Neuronal stem cell (in vitro differentiated cells): ENCODE data around the gene MORN5.

Experiments used
- DNase-seq: peaks from one replicate; pipeline ENCODE4 v3.0.0-alpha.2; 2013; ENCODE audit warnings: low spot score
- H2AFZ ChIP-seq: one replicate; pipeline ENCODE4 v1.6.1; 2013; ENCODE audit warnings: mild to moderate bottlenecking, low read length, inconsistent platforms
- H2AK5ac ChIP-seq: 2 replicates; pipeline ENCODE4 v1.6.1; 2013; ENCODE audit warnings: low read depth, mild to moderate bottlenecking, inconsistent platforms, low read length, moderate library complexity, mixed read lengths
- H2BK120ac ChIP-seq: 2 replicates; pipeline ENCODE4 v1.6.1; 2013; ENCODE audit warnings: low read depth, mild to moderate bottlenecking, inconsistent platforms, low read length, moderate library complexity, mixed read lengths
- H2BK12ac ChIP-seq: one replicate; pipeline ENCODE4 v1.6.1; 2013; ENCODE audit warnings: low read length, inconsistent platforms
- H2BK15ac ChIP-seq: 2 replicates; pipeline ENCODE4 v1.6.1; 2013; ENCODE audit warnings: mild to moderate bottlenecking, low read length, inconsistent platforms, mixed read lengths
- H2BK5ac ChIP-seq: one replicate; pipeline ENCODE4 v1.6.1; 2013; ENCODE audit warnings: inconsistent platforms, mild to moderate bottlenecking, low read length, moderate library complexity
- H3K14ac ChIP-seq: one replicate; pipeline ENCODE4 v1.6.1; 2013; ENCODE audit warnings: low read length, inconsistent platforms
- H3K18ac ChIP-seq: 2 replicates; pipeline ENCODE4 v1.6.1; 2013; ENCODE audit warnings: low read length, inconsistent platforms
- H3K23ac ChIP-seq: 2 replicates; pipeline ENCODE4 v1.6.1; 2013; ENCODE audit warnings: low read depth, mild to moderate bottlenecking, mixed read lengths, low read length, inconsistent platforms; ENCODE audit not compliant: poor library complexity
- H3K27ac ChIP-seq: replicated peaks from 3 replicates; pipeline ENCODE4 v1.5.1; 2013; ENCODE audit warnings: low read length, inconsistent platforms
- H3K27me3 ChIP-seq, 3 experiments: 2 replicates each; pipeline ENCODE4 v1.6.1; 2013; ENCODE audit warnings: low read length in 3 of 3, mild to moderate bottlenecking in 2 of 3, inconsistent platforms in 1 of 3, low read depth in 1 of 3, mixed read lengths in 1 of 3, moderate library complexity in 1 of 3; ENCODE audit not compliant: control insufficient read depth in 3 of 3, insufficient read depth in 3 of 3
- H3K36me3 ChIP-seq, 2 donors: replicated peaks in 1 of 2; 2 replicates each; pipeline ENCODE4 v1.6.1; 2013; ENCODE audit warnings: low read length in 2 of 2; ENCODE audit not compliant: control insufficient read depth in 2 of 2, insufficient read depth in 2 of 2
- H3K4ac ChIP-seq: 2 replicates; pipeline ENCODE4 v1.6.1; 2013; ENCODE audit warnings: inconsistent platforms, mild to moderate bottlenecking, low read length, moderate library complexity
- H3K4me1 ChIP-seq, 2 donors: 1 replicate in 1 of 2; 2 replicates in 1 of 2; pipeline ENCODE4 v1.6.1; 2013; ENCODE audit warnings: low read length in 2 of 2, low read depth in 1 of 2; ENCODE audit not compliant: control insufficient read depth in 2 of 2, insufficient read depth in 1 of 2
- H3K4me2 ChIP-seq: one replicate; pipeline ENCODE4 v1.6.1; 2013; ENCODE audit warnings: mild to moderate bottlenecking, low read length, inconsistent platforms; ENCODE audit not compliant: insufficient read depth, poor library complexity, severe bottlenecking
- H3K4me3 ChIP-seq, 2 donors: 2 replicates each; pipeline ENCODE4 v1.5.1; 2013; ENCODE audit warnings: low read length in 2 of 2, mild to moderate bottlenecking in 2 of 2, inconsistent platforms in 1 of 2, moderate library complexity in 1 of 2
- H3K79me1 ChIP-seq: one replicate; pipeline ENCODE4 v1.6.1; 2013; ENCODE audit warnings: low read depth, mild to moderate bottlenecking, inconsistent platforms, low read length, moderate library complexity
- H3K9ac ChIP-seq: one replicate; pipeline ENCODE4 v1.6.1; 2013; ENCODE audit warnings: mild to moderate bottlenecking, low read depth, low read length, inconsistent platforms; ENCODE audit not compliant: poor library complexity
- H3K9me3 ChIP-seq, 2 donors: replicated peaks in 1 of 2; 2 replicates each; pipeline versions ENCODE3 to v1.6.1; 2013; ENCODE audit warnings: low read length in 2 of 2, mild to moderate bottlenecking in 2 of 2, inconsistent platforms in 1 of 2, low read depth in 1 of 2, mixed read lengths in 1 of 2, moderate library complexity in 1 of 2; ENCODE audit not compliant: control insufficient read depth in 2 of 2, insufficient read depth in 1 of 2
- H4K8ac ChIP-seq: one replicate; pipeline ENCODE4 v1.6.1; 2013; ENCODE audit warnings: low read depth, mild to moderate bottlenecking, inconsistent platforms, low read length, moderate library complexity
- H4K91ac ChIP-seq: one replicate; pipeline ENCODE4 v1.6.1; 2013; ENCODE audit warnings: low read length, low read depth, mild to moderate bottlenecking, inconsistent platforms; ENCODE audit not compliant: poor library complexity
- WGBS, 2 donors: extraction: QIAGEN DNeasy Blood & Tissue Kit; methylation state at CpG; one replicate each; pipeline ENCODE4 v1.1.7; 2013; ENCODE audit warnings: missing lambda C conversion rate in 2 of 2, mixed read lengths in 1 of 2; ENCODE audit not compliant: insufficient read length in 2 of 2, insufficient replicate concordance in 1 of 2; ENCODE audit errors: extremely low coverage in 2 of 2; 5-methylcytosine and 5-hydroxymethylcytosine counted together

MORN5 gene

GRCh38 chr9:122218071-122218934 lies 58.6 kb downstream of the MORN5 start:
- Histone ChIP-seq H3K27ac (no peak overlapping the region), H3K23ac (no peak overlapping the region), H3K79me1 (no peaks in the 10 kb centered on the region), H2BK12ac (no peak overlapping the region), H4K8ac (no peak overlapping the region), H2BK120ac (no peak overlapping the region), H3K27me3 (peaks cover 70 to 99% (median 93%) of the 10 kb centered on the region in 3 experiments), H3K9me3 (peaks cover under 1 to 2% of the 10 kb centered on the region in 2 donors), H3K4me3 (peak overlapping the region in 1 of 2 donors; percentile 23), H3K36me3 (no peaks in the 10 kb centered on the region), H3K4ac (no peak overlapping the region), H3K4me2 (no peak overlapping the region), H2BK5ac (no peak overlapping the region), H2AK5ac (no peak overlapping the region), H4K91ac (no peak overlapping the region), H3K4me1 (peaks cover 6 to 10% of the 10 kb centered on the region in 2 donors), H3K14ac (no peak overlapping the region), H2AFZ (peak overlapping the region; percentile 70), H3K18ac (no peak overlapping the region), H3K9ac (no peak overlapping the region), H2BK15ac (no peak overlapping the region)
- WGBS, 2 donors: no CpG with 5 or more reads among the region's 11 CpGs
- no peak for DNase-seq

DNA sequence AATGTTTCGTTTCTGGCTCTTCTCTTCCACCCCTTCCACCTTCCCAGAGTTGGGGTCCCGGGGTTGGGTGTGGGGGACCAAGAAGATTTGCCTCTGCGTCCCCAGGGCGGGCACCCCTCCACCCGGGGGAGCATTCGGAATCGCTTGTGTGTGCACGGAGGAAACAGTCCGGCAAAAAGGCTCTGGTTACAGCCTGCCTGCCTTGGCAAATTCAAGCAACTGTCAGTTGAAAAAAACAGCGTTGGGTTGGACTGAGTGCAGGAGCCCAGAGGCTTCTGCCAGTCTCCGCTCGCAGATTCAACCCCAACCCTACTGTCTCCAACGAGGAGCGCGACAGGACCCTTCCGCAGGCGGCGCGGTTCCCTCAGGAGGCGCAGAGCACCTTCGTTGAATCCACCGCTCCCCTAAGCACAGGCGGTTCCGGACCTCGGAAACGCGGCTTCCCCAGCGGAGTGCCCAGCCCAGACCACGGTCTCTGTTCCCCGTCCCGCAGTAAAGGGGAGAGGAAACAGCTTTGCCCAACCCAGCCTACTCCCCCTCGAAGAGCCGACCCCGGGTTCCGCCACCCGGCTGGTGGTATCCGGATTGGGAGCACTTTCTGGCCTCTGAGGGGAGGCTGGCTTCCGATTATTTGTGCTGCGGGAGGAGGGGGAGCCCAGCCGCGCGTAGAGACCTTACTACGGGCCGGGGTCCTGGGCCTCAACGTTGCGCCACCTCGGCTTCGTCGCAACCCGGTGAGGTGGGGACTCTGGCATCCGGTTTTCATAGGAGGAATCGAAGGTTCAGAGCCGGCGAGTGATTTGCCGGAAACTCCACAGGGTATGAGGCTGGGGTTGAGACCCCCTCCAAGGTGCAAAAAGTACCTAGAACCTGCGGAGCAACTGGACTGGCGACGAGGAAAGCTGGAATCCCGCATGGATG lies 59.5 kb downstream of the MORN5 start:
- H3K23ac ChIP-seq: no peak overlapping the region
- H3K14ac ChIP-seq: peak overlapping the region; percentile 4
- peaks cover 0 to 2% of the 10 kb centered on the region in 2 donors for H3K9me3 ChIP-seq
- peaks cover 68 to 100% (median 94%) of the 10 kb centered on the region in 3 experiments for H3K27me3 ChIP-seq
- no peak overlapping the region for H2BK120ac ChIP-seq
- no peak overlapping the region for H3K27ac ChIP-seq
- H3K79me1 ChIP-seq: no peaks in the 10 kb centered on the region
- H3K4me3 ChIP-seq: no peak overlapping the region
- H3K4me2 ChIP-seq: no peak overlapping the region
- H4K91ac ChIP-seq: no peak overlapping the region
- H4K8ac ChIP-seq: no peak overlapping the region
- no peak overlapping the region for H3K4ac ChIP-seq
- H3K9ac ChIP-seq: no peak overlapping the region
- H3K36me3 ChIP-seq: no peaks in the 10 kb centered on the region
- DNase-seq: no peak
- H2AK5ac ChIP-seq: peak overlapping the region; percentile 69
- no peak overlapping the region for H2BK12ac ChIP-seq
- no peak overlapping the region for H2BK15ac ChIP-seq
- no peak overlapping the region for H2BK5ac ChIP-seq
- H3K18ac ChIP-seq: peak overlapping the region; percentile 36
- peak overlapping the region; percentile 70 for H2AFZ ChIP-seq
- H3K4me1 ChIP-seq: peaks cover 6 to 9% of the 10 kb centered on the region in 2 donors
- no CpG with 5 or more reads among the region's 59 CpGs for WGBS, 2 donors

- peaks cover 72 to 100% (median 98%) of the 10 kb centered on the region in 3 experiments for H3K27me3 ChIP-seq
Measured at GRCh38 chr9:122219856-122220672, 60.4 kb downstream of the MORN5 start.

More at GRCh38 chr9:122219856-122220672, 60.4 kb downstream of the MORN5 start:
- no peaks in the 10 kb centered on the region for H3K79me1 ChIP-seq
- H2AFZ ChIP-seq: peak overlapping the region; percentile 70
- H3K4ac ChIP-seq: no peak overlapping the region
- no peak overlapping the region for H4K91ac ChIP-seq
- H3K9ac ChIP-seq: no peak overlapping the region
- peak overlapping the region; percentile 48 for H3K18ac ChIP-seq
- H3K36me3 ChIP-seq: no peaks in the 10 kb centered on the region
- H3K4me2 ChIP-seq: no peak overlapping the region
- H2BK12ac ChIP-seq: no peak overlapping the region
- WGBS, 2 donors: no CpG with 5 or more reads among the region's 57 CpGs
- no peak overlapping the region for H2BK120ac ChIP-seq
- H3K4me3 ChIP-seq: peak overlapping the region in 1 of 2 donors; percentile 56
- peaks cover 2 to 3% of the 10 kb centered on the region in 2 donors for H3K9me3 ChIP-seq
- peak overlapping the region; percentile 86 for H3K23ac ChIP-seq
- DNase-seq: no peak
- no peak overlapping the region for H3K27ac ChIP-seq
- H2AK5ac ChIP-seq: peak overlapping the region; percentile 38
- H2BK5ac ChIP-seq: no peak overlapping the region
- H4K8ac ChIP-seq: no peak overlapping the region
- peaks cover 6% of the 10 kb centered on the region in 2 donors for H3K4me1 ChIP-seq
- H2BK15ac ChIP-seq: no peak overlapping the region
- H3K14ac ChIP-seq: peak overlapping the region; percentile 86
